Fibroblast of villous mesenchyme (primary cell): ENCODE measurements around the gene PARD3. TPM values are rescaled to one million over a fixed set of nuclear protein-coding genes. Genes with fewer than 3 reads are reported as not detected.
A peak's percentile ranks its signal among the peaks of the same experiment; 100 is the strongest.
"Not testable (repeated sequence)": the region's sequence is repeated elsewhere in the genome, so short reads cannot be mapped to it uniquely, and the experiment has no call there.

Experiments used
- DNase-seq: peaks from one replicate; pipeline ENCODE4 v3.0.0-alpha.2; 2010; ENCODE audit warnings: low read depth
- H3K4me3 ChIP-seq: 2 replicates; pipeline ENCODE4 v1.5.1; 2011; ENCODE audit warnings: low read depth, mild to moderate bottlenecking, low read length
- CTCF ChIP-seq: IDR thresholded peaks from 2 replicates; pipeline ENCODE4 v1.5.1; 2012; ENCODE audit warnings: low read depth, mild to moderate bottlenecking, low read length; ENCODE audit not compliant: insufficient read depth
- total RNA-seq: library from RNA; depleted of rRNA; stranded (reverse); fragments of >200 nt; gene quantifications from 2 replicates; pipeline ENCODE4 v1.2.3, GENCODE V29; 2012

PARD3 gene
- total RNA-seq, 1 donor: 44.0 TPM

GRCh38 chr10:34446049-34446448 is 369.0 kb downstream of the PARD3 start:
- no peak overlapping the region for H3K4me3 ChIP-seq
- TF ChIP-seq CTCF: no peak
- no peak for DNase-seq

GRCh38 chr10:34444223-34445183 is 370.6 kb downstream of the PARD3 start:
- no peak overlapping the region for H3K4me3 ChIP-seq
- no peak for TF ChIP-seq CTCF
- DNase-seq: peak; percentile 82

- peak; percentile 41 for DNase-seq
- H3K4me3 ChIP-seq: not testable (repeated sequence)
Measured at GRCh38 chr10:34439386-34439785, 375.7 kb downstream of the PARD3 start.

GRCh38 chr10:34438741-34439140 is 376.4 kb downstream of the PARD3 start:
- H3K4me3 ChIP-seq: no peak overlapping the region
- no peak for TF ChIP-seq CTCF
- DNase-seq: no peak

- DNase-seq: no peak
- no peak overlapping the region for H3K4me3 ChIP-seq
- no peak for TF ChIP-seq CTCF
Measured at GRCh38 chr10:34437906-34438305, 377.2 kb downstream of the PARD3 start.

GRCh38 chr10:34434119-34434594 is 380.9 kb downstream of the PARD3 start:
- TF ChIP-seq CTCF: no peak
- DNase-seq: peak; percentile 95
- H3K4me3 ChIP-seq: no peak overlapping the region

- no peak for TF ChIP-seq CTCF
- H3K4me3 ChIP-seq: no peak overlapping the region
Measured at GRCh38 chr10:34433241-34434076, 381.6 kb downstream of the PARD3 start.

More at GRCh38 chr10:34433241-34434076, 381.6 kb downstream of the PARD3 start:
- peak; percentile 34 for DNase-seq
